Measurements from ENCODE around the gene ZDHHC14. TPM values are rescaled to one million over a fixed set of nuclear protein-coding genes. Genes with fewer than 3 reads are reported as not detected.

The ZDHHC14 gene
- total and polyA plus RNA-seq, 7 donors: 2.4 to 12.6 (median 9.6) TPM

- Histone ChIP-seq H3K36me3 (no peaks in the 10 kb centered on the region), H3K27ac (no peak overlapping the region), H3K9me3 (no peaks in the 10 kb centered on the region), H3K27me3 (no peaks in the 10 kb centered on the region), H3K4me3 (no peak overlapping the region), H3K4me1 (no peaks in the 10 kb centered on the region)
- TF ChIP-seq CTCF (IDR thresholded peaks at IDR 0.05) (no peak), EP300 (IDR thresholded peaks at IDR 0.05) (no peak), POLR2A (IDR thresholded peaks at IDR 0.05) (no peak), POLR2AphosphoS5 (IDR thresholded peaks at IDR 0.05) (no peak)
- intact Hi-C loops (cut with DNase I): no loop called here
- no peak for DNase-seq
- WGBS, 2 donors: 78 to 80% methylated on average over 6 of the region's 6 CpGs
These were observed 326.6 kb downstream of the ZDHHC14 start for GRCh38 chr6:157707576-157707975.

GRCh38 chr6:157708239-157708638 is 327.2 kb downstream of the ZDHHC14 start:
- TF ChIP-seq POLR2AphosphoS5 (IDR thresholded peaks at IDR 0.05): no peak
- WGBS, 2 donors: 85 to 86% methylated on average over 3 of the region's 3 CpGs
- H3K9me3 ChIP-seq: no peaks in the 10 kb centered on the region
- no peaks in the 10 kb centered on the region for H3K36me3 ChIP-seq
- intact Hi-C loops (cut with DNase I): no loop called here
- H3K4me1 ChIP-seq: no peaks in the 10 kb centered on the region
- no peaks in the 10 kb centered on the region for H3K27me3 ChIP-seq
- H3K27ac ChIP-seq: no peak overlapping the region
- no peak for DNase-seq
- H3K4me3 ChIP-seq: no peak overlapping the region

DNA sequence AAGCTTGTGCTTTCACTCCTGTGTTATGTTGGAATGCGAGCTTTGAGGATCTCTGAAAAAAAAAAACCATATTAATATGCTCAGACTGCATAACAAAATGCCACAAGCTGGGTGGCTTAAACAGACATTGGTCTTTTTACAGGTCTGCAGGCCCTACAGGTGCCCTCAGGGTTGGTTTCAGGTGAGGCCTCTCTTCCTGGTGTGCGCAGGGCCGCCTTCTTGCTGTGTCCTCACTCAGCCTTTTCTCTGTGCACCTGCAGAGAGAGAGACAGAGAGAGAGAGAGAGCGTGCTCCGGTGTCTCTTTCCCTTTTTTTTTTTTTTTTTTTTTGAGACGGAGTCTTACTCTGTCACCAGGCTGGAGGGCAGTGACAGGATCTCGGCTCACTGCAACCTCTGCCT is 327.9 kb downstream of the ZDHHC14 start:
- H3K36me3 ChIP-seq: no peaks in the 10 kb centered on the region
- TF ChIP-seq POLR2AphosphoS5 (IDR thresholded peaks at IDR 0.05) (no peak), CTCF (IDR thresholded peaks at IDR 0.05) (no peak), EP300 (IDR thresholded peaks at IDR 0.05) (no peak), POLR2A (IDR thresholded peaks at IDR 0.05) (no peak)
- no peaks in the 10 kb centered on the region for H3K27me3 ChIP-seq
- no peaks in the 10 kb centered on the region for H3K4me1 ChIP-seq
- no peaks in the 10 kb centered on the region for H3K9me3 ChIP-seq
- intact Hi-C loops (cut with DNase I): no loop called here
- H3K27ac ChIP-seq: no peak overlapping the region
- DNase-seq: no peak
- WGBS, 2 donors: 81 to 84% methylated on average over 7 of the region's 7 CpGs
- H3K4me3 ChIP-seq: no peak overlapping the region

DNA sequence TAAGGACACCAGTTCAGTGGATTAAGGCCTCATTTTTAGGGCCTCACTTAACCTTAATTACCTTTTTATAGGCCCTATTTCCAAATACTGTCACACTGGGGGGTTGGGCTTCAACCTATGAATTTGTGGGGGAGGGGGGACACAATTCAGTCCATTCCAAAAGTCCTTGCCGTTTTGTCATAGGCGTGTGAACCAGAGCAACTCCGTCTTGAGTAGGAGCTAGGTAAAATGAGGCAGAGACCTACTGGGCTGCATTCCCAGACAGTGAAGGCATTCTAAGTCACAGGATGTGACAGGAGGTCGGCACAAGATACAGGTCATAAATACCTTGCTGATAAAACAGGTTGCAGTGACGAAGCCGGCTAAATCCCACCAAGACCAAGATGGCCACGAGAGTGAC is 328.6 kb downstream of the ZDHHC14 start:
- WGBS, 2 donors: 67 to 77% methylated on average over 7 of the region's 7 CpGs
- no peaks in the 10 kb centered on the region for H3K4me1 ChIP-seq
- H3K4me3 ChIP-seq: no peak overlapping the region
- H3K27ac ChIP-seq: no peak overlapping the region
- H3K36me3 ChIP-seq: no peaks in the 10 kb centered on the region
- intact Hi-C loops (cut with DNase I): no loop called here
- TF ChIP-seq EP300 (IDR thresholded peaks at IDR 0.05): no peak
- no peak for TF ChIP-seq POLR2A (IDR thresholded peaks at IDR 0.05)
- no peak for TF ChIP-seq POLR2AphosphoS5 (IDR thresholded peaks at IDR 0.05)
- TF ChIP-seq CTCF (IDR thresholded peaks at IDR 0.05): no peak
- no peak for DNase-seq
- no peaks in the 10 kb centered on the region for H3K27me3 ChIP-seq
- H3K9me3 ChIP-seq: no peaks in the 10 kb centered on the region

DNA sequence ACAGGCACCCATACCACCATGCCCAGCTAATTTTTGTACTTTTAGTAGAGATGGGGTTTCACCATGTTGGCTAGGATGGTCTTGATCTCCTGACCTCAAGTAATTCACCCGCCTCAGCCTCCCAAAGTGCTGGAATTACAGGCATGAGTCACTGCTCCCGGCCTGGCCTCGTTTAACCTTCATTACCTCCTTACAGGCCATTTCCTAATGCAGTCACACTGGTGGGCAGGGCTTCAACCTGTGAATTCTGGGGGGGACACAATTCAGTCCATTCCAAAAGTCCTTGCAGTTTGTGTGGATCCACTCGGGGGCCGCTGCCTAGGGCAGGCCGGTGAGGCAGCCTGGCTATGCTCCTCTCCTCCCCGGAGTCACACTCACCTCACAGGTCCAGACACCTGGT is 329.6 kb downstream of the ZDHHC14 start:
- Histone ChIP-seq H3K4me3 (no peak overlapping the region), H3K27ac (no peak overlapping the region), H3K36me3 (no peaks in the 10 kb centered on the region), H3K27me3 (no peaks in the 10 kb centered on the region), H3K4me1 (no peaks in the 10 kb centered on the region), H3K9me3 (no peaks in the 10 kb centered on the region)
- TF ChIP-seq POLR2A (IDR thresholded peaks at IDR 0.05) (no peak), EP300 (IDR thresholded peaks at IDR 0.05) (no peak), POLR2AphosphoS5 (IDR thresholded peaks at IDR 0.05) (no peak), CTCF (IDR thresholded peaks at IDR 0.05) (no peak)
- WGBS, 2 donors: 75 to 83% methylated on average over 7 of the region's 7 CpGs
- intact Hi-C loops (cut with DNase I): no loop called here
- DNase-seq: no peak
